Stimulated activated naive CD4-positive, alpha-beta T cell (primary cell): ENCODE measurements around the gene HNRNPL.
A peak's percentile ranks its signal among the peaks of the same experiment; 100 is the strongest.
"Not testable (repeated sequence)": the region's sequence is repeated elsewhere in the genome, so short reads cannot be mapped to it uniquely, and the experiment has no call there.

ENCODE experiments used
- DNase-seq, 6 experiments: peaks; one replicate each; lab custom pipeline; 2025; lab: John Stamatoyannopoulos, UW

The HNRNPL gene

GRCh38 chr19:38869836-38870607 lies 20.2 kb upstream of the HNRNPL start:
- DNase-seq: peak; percentile 89 to 94 (median 91)

- peak in 1 of 6 experiments; percentile 21 for DNase-seq
Measured at GRCh38 chr19:38869160-38869835, 19.5 kb upstream of the HNRNPL start.

- no peak for DNase-seq
Measured at GRCh38 chr19:38868551-38868950, 18.8 kb upstream of the HNRNPL start.

GRCh38 chr19:38867171-38867780 lies 17.5 kb upstream of the HNRNPL start:
- no peak for DNase-seq

- DNase-seq: no peak
Measured at GRCh38 chr19:38862321-38863059, 12.7 kb upstream of the HNRNPL start.

GRCh38 chr19:38861368-38861767 lies 11.6 kb upstream of the HNRNPL start:
- DNase-seq: no peak

- DNase-seq: not testable (repeated sequence)
Measured at GRCh38 chr19:38859631-38860204, 9.9 kb upstream of the HNRNPL start.

- no peak for DNase-seq
Measured at GRCh38 chr19:38856813-38857212, 7.0 kb upstream of the HNRNPL start.

GRCh38 chr19:38855751-38856150 lies 6.0 kb upstream of the HNRNPL start:
- DNase-seq: not testable (repeated sequence)

GRCh38 chr19:38854961-38855360 lies 5.2 kb upstream of the HNRNPL start:
- DNase-seq: not testable (repeated sequence)

- no peak for DNase-seq
Measured at GRCh38 chr19:38853214-38853613, 3.4 kb upstream of the HNRNPL start.

- DNase-seq: peak in 4 of 6 experiments; percentile 26 to 55 (median 46)
Measured at GRCh38 chr19:38852231-38853044, 2.7 kb upstream of the HNRNPL start.

- peak; percentile 73 to 89 (median 83) for DNase-seq
Measured at GRCh38 chr19:38851622-38852230, 1.9 kb upstream of the HNRNPL start.

- peak in 5 of 6 experiments; percentile 40 to 71 (median 59) for DNase-seq
Measured at GRCh38 chr19:38850976-38851621, 1.3 kb upstream of the HNRNPL start.

- DNase-seq: peak in 4 of 6 experiments; percentile 98 to 100 (median 100)
Measured at GRCh38 chr19:38850436-38850975, 720 bp upstream of the HNRNPL start.

- DNase-seq: peak; percentile 87 to 96 (median 94)
Measured at GRCh38 chr19:38849147-38849859, 483 bp downstream of the HNRNPL start.

GRCh38 chr19:38848299-38849146 lies 1.3 kb downstream of the HNRNPL start:
- DNase-seq: no peak

- no peak for DNase-seq
Measured at GRCh38 chr19:38846097-38846496, 3.7 kb downstream of the HNRNPL start.
